ENCODE measurements around the gene SF3B1.

DNA sequence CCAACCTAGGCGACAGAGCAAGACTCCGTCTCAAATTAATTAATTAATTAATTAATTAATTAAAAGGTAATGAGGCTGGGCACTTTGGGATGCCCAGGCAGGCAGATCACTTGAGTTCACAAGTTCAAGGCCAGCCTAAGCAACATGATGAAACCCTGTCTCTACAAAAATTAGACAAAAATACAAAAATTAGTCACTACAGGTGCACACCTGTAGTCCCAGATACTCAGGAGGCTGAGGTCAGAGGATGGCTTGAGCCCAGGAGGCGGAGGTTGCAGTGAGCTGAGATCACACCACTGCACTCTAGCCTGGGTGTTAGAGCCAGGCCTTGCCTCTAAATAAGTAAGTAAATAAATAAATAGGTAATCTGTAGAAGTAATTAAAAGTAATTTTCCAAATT is 6.8 kb downstream of the SF3B1 start:
- TF ChIP-seq ZNF777 (tag by site-specific recombination; IDR thresholded peaks at IDR 0.05; ENCODE audit: borderline replicate concordance) (no peak), ZBTB7A (tag by site-specific recombination; IDR thresholded peaks at IDR 0.05; ENCODE audit: low read depth) (no peak), ZNF211 (tag by site-specific recombination; IDR thresholded peaks at IDR 0.05; ENCODE audit: low read depth) (no peak), MYNN (tag by site-specific recombination; IDR thresholded peaks at IDR 0.05; ENCODE audit: borderline replicate concordance) (no peak), ZNF501 (tag by site-specific recombination; IDR thresholded peaks at IDR 0.05) (no peak)
- TF ChIP-seq, protein P1, sequence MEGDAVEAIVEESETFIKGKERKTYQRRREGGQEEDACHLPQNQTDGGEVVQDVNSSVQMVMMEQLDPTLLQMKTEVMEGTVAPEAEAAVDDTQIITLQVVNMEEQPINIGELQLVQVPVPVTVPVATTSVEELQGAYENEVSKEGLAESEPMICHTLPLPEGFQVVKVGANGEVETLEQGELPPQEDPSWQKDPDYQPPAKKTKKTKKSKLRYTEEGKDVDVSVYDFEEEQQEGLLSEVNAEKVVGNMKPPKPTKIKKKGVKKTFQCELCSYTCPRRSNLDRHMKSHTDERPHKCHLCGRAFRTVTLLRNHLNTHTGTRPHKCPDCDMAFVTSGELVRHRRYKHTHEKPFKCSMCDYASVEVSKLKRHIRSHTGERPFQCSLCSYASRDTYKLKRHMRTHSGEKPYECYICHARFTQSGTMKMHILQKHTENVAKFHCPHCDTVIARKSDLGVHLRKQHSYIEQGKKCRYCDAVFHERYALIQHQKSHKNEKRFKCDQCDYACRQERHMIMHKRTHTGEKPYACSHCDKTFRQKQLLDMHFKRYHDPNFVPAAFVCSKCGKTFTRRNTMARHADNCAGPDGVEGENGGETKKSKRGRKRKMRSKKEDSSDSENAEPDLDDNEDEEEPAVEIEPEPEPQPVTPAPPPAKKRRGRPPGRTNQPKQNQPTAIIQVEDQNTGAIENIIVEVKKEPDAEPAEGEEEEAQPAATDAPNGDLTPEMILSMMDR (tag by site-specific recombination; IDR thresholded peaks at IDR 0.05) = no peak
- TF ChIP-seq, protein P2, sequence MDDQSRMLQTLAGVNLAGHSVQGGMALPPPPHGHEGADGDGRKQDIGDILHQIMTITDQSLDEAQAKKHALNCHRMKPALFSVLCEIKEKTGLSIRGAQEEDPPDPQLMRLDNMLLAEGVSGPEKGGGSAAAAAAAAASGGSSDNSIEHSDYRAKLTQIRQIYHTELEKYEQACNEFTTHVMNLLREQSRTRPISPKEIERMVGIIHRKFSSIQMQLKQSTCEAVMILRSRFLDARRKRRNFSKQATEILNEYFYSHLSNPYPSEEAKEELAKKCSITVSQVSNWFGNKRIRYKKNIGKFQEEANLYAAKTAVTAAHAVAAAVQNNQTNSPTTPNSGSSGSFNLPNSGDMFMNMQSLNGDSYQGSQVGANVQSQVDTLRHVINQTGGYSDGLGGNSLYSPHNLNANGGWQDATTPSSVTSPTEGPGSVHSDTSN (CRISPR knock-in tag; IDR thresholded peaks at IDR 0.05) = no peak
- TF ChIP-seq, protein P3, sequence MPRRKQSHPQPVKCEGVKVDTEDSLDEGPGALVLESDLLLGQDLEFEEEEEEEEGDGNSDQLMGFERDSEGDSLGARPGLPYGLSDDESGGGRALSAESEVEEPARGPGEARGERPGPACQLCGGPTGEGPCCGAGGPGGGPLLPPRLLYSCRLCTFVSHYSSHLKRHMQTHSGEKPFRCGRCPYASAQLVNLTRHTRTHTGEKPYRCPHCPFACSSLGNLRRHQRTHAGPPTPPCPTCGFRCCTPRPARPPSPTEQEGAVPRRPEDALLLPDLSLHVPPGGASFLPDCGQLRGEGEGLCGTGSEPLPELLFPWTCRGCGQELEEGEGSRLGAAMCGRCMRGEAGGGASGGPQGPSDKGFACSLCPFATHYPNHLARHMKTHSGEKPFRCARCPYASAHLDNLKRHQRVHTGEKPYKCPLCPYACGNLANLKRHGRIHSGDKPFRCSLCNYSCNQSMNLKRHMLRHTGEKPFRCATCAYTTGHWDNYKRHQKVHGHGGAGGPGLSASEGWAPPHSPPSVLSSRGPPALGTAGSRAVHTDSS (tag by site-specific recombination; IDR thresholded peaks at IDR 0.05) = no peak
- TF ChIP-seq, protein P4, sequence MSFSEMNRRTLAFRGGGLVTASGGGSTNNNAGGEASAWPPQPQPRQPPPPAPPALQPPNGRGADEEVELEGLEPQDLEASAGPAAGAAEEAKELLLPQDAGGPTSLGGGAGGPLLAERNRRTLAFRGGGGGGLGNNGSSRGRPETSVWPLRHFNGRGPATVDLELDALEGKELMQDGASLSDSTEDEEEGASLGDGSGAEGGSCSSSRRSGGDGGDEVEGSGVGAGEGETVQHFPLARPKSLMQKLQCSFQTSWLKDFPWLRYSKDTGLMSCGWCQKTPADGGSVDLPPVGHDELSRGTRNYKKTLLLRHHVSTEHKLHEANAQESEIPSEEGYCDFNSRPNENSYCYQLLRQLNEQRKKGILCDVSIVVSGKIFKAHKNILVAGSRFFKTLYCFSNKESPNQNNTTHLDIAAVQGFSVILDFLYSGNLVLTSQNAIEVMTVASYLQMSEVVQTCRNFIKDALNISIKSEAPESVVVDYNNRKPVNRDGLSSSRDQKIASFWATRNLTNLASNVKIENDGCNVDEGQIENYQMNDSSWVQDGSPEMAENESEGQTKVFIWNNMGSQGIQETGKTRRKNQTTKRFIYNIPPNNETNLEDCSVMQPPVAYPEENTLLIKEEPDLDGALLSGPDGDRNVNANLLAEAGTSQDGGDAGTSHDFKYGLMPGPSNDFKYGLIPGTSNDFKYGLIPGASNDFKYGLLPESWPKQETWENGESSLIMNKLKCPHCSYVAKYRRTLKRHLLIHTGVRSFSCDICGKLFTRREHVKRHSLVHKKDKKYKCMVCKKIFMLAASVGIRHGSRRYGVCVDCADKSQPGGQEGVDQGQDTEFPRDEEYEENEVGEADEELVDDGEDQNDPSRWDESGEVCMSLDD (tag by site-specific recombination; IDR thresholded peaks at IDR 0.05) = no peak
